ENCODE data around the gene USP33. TPM values are rescaled to one million over a fixed set of nuclear protein-coding genes. Genes with fewer than 3 reads are reported as not detected.
"Not testable (repeated sequence)": the region's sequence is repeated elsewhere in the genome, so short reads cannot be mapped to it uniquely, and the experiment has no call there.

The USP33 gene
- total RNA-seq, 1 donor from 2014 or later, result 63.6 TPM

GRCh38 chr1:77652970-77653516 lies 106.6 kb downstream of the USP33 start:
- H3K4me1 ChIP-seq, result no peaks in the 10 kb centered on the region
- DNase-seq (no peak), ATAC-seq (no peak)
- no peaks in the 10 kb centered on the region for H3K27me3 ChIP-seq
- H3K27ac ChIP-seq, result no peak overlapping the region
- no peak overlapping the region for H3K4me3 ChIP-seq
- H3K36me3 ChIP-seq, result no peaks in the 10 kb centered on the region
- no peak for TF ChIP-seq CTCF (IDR thresholded peaks at IDR 0.05)
- H3K9me3 ChIP-seq, result peaks cover 6% of the 10 kb centered on the region
- intact Hi-C loops (cut with DNase I), result no loop called here

GRCh38 chr1:77652268-77652667 lies 107.4 kb downstream of the USP33 start:
- DNase-seq (no peak), ATAC-seq (no peak)
- peaks cover 6% of the 10 kb centered on the region for H3K9me3 ChIP-seq
- H3K4me1 ChIP-seq, result no peaks in the 10 kb centered on the region
- no peak overlapping the region for H3K27ac ChIP-seq
- no peaks in the 10 kb centered on the region for H3K27me3 ChIP-seq
- no peak overlapping the region for H3K4me3 ChIP-seq
- no peak for TF ChIP-seq CTCF (IDR thresholded peaks at IDR 0.05)
- no peaks in the 10 kb centered on the region for H3K36me3 ChIP-seq
- intact Hi-C loops (cut with DNase I), result no loop called here

GRCh38 chr1:77649127-77649526 lies 110.5 kb downstream of the USP33 start:
- intact Hi-C loops (cut with DNase I), result no loop called here
- DNase-seq (no peak), ATAC-seq (no peak)
- TF ChIP-seq CTCF (IDR thresholded peaks at IDR 0.05), result no peak
- peaks cover 6% of the 10 kb centered on the region for H3K9me3 ChIP-seq
- peaks cover 5% of the 10 kb centered on the region for H3K36me3 ChIP-seq
- no peak overlapping the region for H3K27ac ChIP-seq
- no peaks in the 10 kb centered on the region for H3K4me1 ChIP-seq
- H3K27me3 ChIP-seq, result no peaks in the 10 kb centered on the region
- H3K4me3 ChIP-seq, result no peak overlapping the region

GRCh38 chr1:77646224-77646623 lies 113.4 kb downstream of the USP33 start:
- H3K27ac ChIP-seq; H3K27me3 ChIP-seq; H3K36me3 ChIP-seq; intact Hi-C loops (cut with DNase I); H3K4me3 ChIP-seq; DNase-seq; H3K9me3 ChIP-seq; ATAC-seq; H3K4me1 ChIP-seq: not testable (repeated sequence)

Other genes starting within 250 kb of the USP33 start
- 39.3 TPM for gene ZZZ3, start 77.2 kb downstream of the USP33 start, total RNA-seq
- 17.3 TPM for gene MIGA1, start 19.8 kb upstream of the USP33 start, total RNA-seq
- gene NEXN, start 128.8 kb upstream of the USP33 start, total RNA-seq, result 26.4 TPM
- 88.8 TPM for gene FUBP1, start 219.2 kb upstream of the USP33 start, total RNA-seq
- gene DNAJB4, start 245.1 kb upstream of the USP33 start, total RNA-seq, result 35.8 TPM

All from upper lobe of right lung (tissue), 1 donor.